Measurements from ENCODE around the gene FANCD2.
A peak's percentile ranks its signal among the peaks of the same experiment; 100 is the strongest.

Gene FANCD2

GRCh38 chr3:10026084-10026890, at the start of gene FANCD2:
FANCD2 (plus strand) TSS chr3:10026437; CDS start chr3:10028658, 2,221 bp downstream.
- peak; percentile 60 for DNase-seq (ENCODE audit: insufficient read length, low spot score)
- FAIRE-seq, result no peak
- no peak for TF ChIP-seq CTCF (IDR thresholded peaks at IDR 0.05; ENCODE audit: insufficient read depth, missing control alignments)

GRCh38 chr3:9976721-9977709, 49.2 kb upstream of the FANCD2 start:
- TF ChIP-seq CTCF (IDR thresholded peaks at IDR 0.05; ENCODE audit: insufficient read depth, missing control alignments), result no peak
- FAIRE-seq (no peak), DNase-seq (ENCODE audit: insufficient read length, low spot score) (no peak)

- DNase-seq (ENCODE audit: insufficient read length, low spot score) (no peak), FAIRE-seq (no peak)
- no peak for TF ChIP-seq CTCF (IDR thresholded peaks at IDR 0.05; ENCODE audit: insufficient read depth, missing control alignments)
Measured at GRCh38 chr3:9978710-9979305, 47.4 kb upstream of the FANCD2 start.

- no peak for TF ChIP-seq CTCF (IDR thresholded peaks at IDR 0.05; ENCODE audit: insufficient read depth, missing control alignments)
- no peak for DNase-seq (ENCODE audit: insufficient read length, low spot score)
- no peak for FAIRE-seq
Measured at GRCh38 chr3:9980251-9980650, 46.0 kb upstream of the FANCD2 start.

- DNase-seq (ENCODE audit: insufficient read length, low spot score), result no peak
- FAIRE-seq, result no peak
- no peak for TF ChIP-seq CTCF (IDR thresholded peaks at IDR 0.05; ENCODE audit: insufficient read depth, missing control alignments)
Measured at GRCh38 chr3:9986230-9986725, 40.0 kb upstream of the FANCD2 start.

- no peak for DNase-seq (ENCODE audit: insufficient read length, low spot score)
- TF ChIP-seq CTCF (IDR thresholded peaks at IDR 0.05; ENCODE audit: insufficient read depth, missing control alignments), result no peak
- no peak for FAIRE-seq
Measured at GRCh38 chr3:9994086-9994844, 32.0 kb upstream of the FANCD2 start.
